ENCODE measurements around the gene DRD2.

GRCh38 chr11:113465786-113466185 is 9.4 kb downstream of the DRD2 start:
- TF ChIP-seq POLR2A (IDR thresholded peaks at IDR 0.05) (no peak), CTCF (IDR thresholded peaks at IDR 0.05) (no peak)

All from testis (tissue), 2 donors.